ENCODE results near the gene AJM1.
"Not testable (repeated sequence)": the region's sequence is repeated elsewhere in the genome, so short reads cannot be mapped to it uniquely, and the experiment has no call there.

AJM1 gene

DNA sequence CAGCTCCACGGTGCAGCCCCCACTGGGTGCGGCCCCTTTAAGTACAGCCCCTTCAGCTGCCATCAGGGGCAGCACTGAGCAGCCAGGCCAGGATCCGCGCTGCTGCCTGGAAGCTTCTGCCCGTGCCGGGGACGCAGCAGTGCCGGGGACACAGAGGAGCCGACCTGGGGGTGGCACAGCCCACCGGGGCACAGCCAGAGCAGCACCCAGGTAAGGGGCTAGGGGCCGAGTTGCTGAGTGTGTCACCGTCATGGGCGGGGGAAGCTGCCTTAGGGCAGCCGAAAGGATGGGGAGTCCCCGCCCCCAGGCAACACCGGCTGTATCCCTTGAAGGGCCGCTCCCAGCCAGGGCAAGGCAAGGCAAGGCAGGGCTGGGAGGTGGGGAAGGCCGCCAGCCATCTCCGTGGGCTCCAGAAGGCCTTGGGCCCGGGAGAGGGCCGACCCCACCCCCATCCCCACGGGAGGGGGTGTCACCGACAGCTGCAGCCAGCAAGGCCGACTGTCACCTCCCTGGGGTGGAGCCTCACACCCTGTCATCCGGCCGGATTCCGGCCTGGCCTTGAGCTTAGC, at the start of gene AJM1:
AJM1 (plus strand) TSS at position 99 of the 569 bp plus-strand sequence. CDS start 1,937 bp downstream, outside the sequence.
- not testable (repeated sequence) for H3K79me2 ChIP-seq (ENCODE audit: control insufficient read depth, low read length); H3K9me2 ChIP-seq (replicated peaks; ENCODE audit: control insufficient read depth, low read length); H4K20me1 ChIP-seq (ENCODE audit: control insufficient read depth, insufficient read depth, low read depth, low read length); H3K27me3 ChIP-seq (ENCODE audit: control insufficient read depth, low read length); H3F3A ChIP-seq (ENCODE audit: control insufficient read depth, insufficient read depth); H3K9me3 ChIP-seq (ENCODE audit: control insufficient read depth, insufficient read depth, low read length); H3K27ac ChIP-seq (ENCODE audit: low read depth, low read length)
- Histone ChIP-seq H3K36me3 (ENCODE audit: control insufficient read depth, low read length) (peaks cover 17% of the 10 kb centered on the region), H3K4me3 (ENCODE audit: low read length) (peak within 1 kb of the TSS; percentile 78), H3K4me1 (ENCODE audit: control insufficient read depth, low read length) (peaks cover 24% of the 10 kb centered on the region), H3K4me2 (ENCODE audit: low read length) (peak within 1 kb of the TSS; percentile 99)
- TF ChIP-seq CTCF (IDR thresholded peaks at IDR 0.05; ENCODE audit: low read depth, low read length, poor library complexity, severe bottlenecking), result peak; percentile 88

- Histone ChIP-seq H3K27ac (ENCODE audit: low read depth, low read length) (no peak overlapping the region), H3K79me2 (ENCODE audit: control insufficient read depth, low read length) (peaks cover 3% of the 10 kb centered on the region; the same call in 1 of the 2 replicates), H3K36me3 (ENCODE audit: control insufficient read depth, low read length) (peaks cover 9% of the 10 kb centered on the region; the same call in 1 of the 2 replicates), H3K9me2 (replicated peaks; ENCODE audit: control insufficient read depth, low read length) (no peaks in the 10 kb centered on the region), H4K20me1 (ENCODE audit: control insufficient read depth, insufficient read depth, low read depth, low read length) (no peaks in the 10 kb centered on the region), H3K27me3 (ENCODE audit: control insufficient read depth, low read length) (peaks cover 3% of the 10 kb centered on the region; the same call in 1 of the 2 replicates), H3K4me2 (ENCODE audit: low read length) (no peak overlapping the region), H3K4me3 (ENCODE audit: low read length) (no peak overlapping the region), H3K9me3 (ENCODE audit: control insufficient read depth, insufficient read depth, low read length) (no peaks in the 10 kb centered on the region), H3F3A (ENCODE audit: control insufficient read depth, insufficient read depth) (no peaks in the 10 kb centered on the region), H3K4me1 (ENCODE audit: control insufficient read depth, low read length) (peaks cover 34% of the 10 kb centered on the region)
- TF ChIP-seq EZH2phosphoT487 (IDR thresholded peaks at IDR 0.05; ENCODE audit: borderline replicate concordance, low read length), result no peak
- TF ChIP-seq CTCF (IDR thresholded peaks at IDR 0.05; ENCODE audit: low read depth, low read length, poor library complexity, severe bottlenecking), result no peak
These were observed 49.0 kb upstream of the AJM1 start for GRCh38 chr9:136793086-136793946.

DNA sequence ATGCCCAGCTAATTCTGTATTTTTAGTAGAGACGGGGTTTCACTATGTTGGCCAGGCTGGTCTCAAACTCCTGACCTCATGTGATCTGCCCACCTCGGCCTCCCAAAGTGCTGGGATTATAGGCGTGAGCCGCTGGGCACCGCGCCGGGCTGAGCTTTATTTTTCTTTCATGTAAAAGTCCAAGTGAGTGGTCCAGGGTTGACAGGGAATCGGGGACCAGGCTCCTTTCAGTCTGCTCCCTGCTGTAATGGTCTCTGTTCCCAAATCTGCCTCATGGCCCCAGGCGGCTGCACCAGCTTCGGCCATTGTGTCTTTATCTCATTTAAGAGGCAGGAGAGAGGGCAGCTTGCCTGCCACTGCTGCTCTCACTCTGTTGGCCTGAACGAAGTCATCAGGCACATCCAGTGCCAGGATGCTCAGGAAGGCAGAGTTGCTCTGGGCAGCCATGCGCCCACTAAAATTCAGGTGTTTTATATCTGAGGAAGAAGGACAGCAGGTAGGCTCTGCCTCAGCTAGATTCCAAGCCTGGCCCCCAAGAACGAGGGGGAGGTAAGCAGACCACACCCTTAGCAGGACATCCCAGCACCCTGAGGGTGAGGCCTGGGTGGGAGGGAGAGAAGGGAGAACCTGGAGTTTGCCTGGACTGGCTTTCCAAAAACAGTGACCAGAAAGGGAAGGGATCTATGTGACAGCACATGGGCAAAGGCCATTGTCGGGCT, 47.8 kb upstream of the AJM1 start:
- H3K27me3 ChIP-seq (ENCODE audit: control insufficient read depth, low read length), result peaks cover 13% of the 10 kb centered on the region
- no peaks in the 10 kb centered on the region for H3K9me2 ChIP-seq (replicated peaks; ENCODE audit: control insufficient read depth, low read length)
- H3K4me1 ChIP-seq (ENCODE audit: control insufficient read depth, low read length), result peaks cover 38% of the 10 kb centered on the region
- no peaks in the 10 kb centered on the region for H3K9me3 ChIP-seq (ENCODE audit: control insufficient read depth, insufficient read depth, low read length)
- no peak overlapping the region for H3K4me2 ChIP-seq (ENCODE audit: low read length)
- peaks cover 9% of the 10 kb centered on the region; the same call in 1 of the 2 replicates for H3K36me3 ChIP-seq (ENCODE audit: control insufficient read depth, low read length)
- no peak overlapping the region for H3K4me3 ChIP-seq (ENCODE audit: low read length)
- no peaks in the 10 kb centered on the region for H4K20me1 ChIP-seq (ENCODE audit: control insufficient read depth, insufficient read depth, low read depth, low read length)
- no peak for TF ChIP-seq EZH2phosphoT487 (IDR thresholded peaks at IDR 0.05; ENCODE audit: borderline replicate concordance, low read length)
- no peak for TF ChIP-seq CTCF (IDR thresholded peaks at IDR 0.05; ENCODE audit: low read depth, low read length, poor library complexity, severe bottlenecking)
- no peak overlapping the region for H3K27ac ChIP-seq (ENCODE audit: low read depth, low read length)
- no peaks in the 10 kb centered on the region for H3F3A ChIP-seq (ENCODE audit: control insufficient read depth, insufficient read depth)
- peaks cover 3% of the 10 kb centered on the region; the same call in 1 of the 2 replicates for H3K79me2 ChIP-seq (ENCODE audit: control insufficient read depth, low read length)
